Measurements from ENCODE around the gene MAOA.

MAOA gene

GRCh38 chrX:43656005-43656494 is at the start of gene MAOA:
Gene MAOA, plus strand, starts transcription at chrX:43656299. Its CDS starts 43 bp downstream, at chrX:43656342.
- peak; percentile 61 for DNase-seq

- no peak for DNase-seq
Observed at GRCh38 chrX:43612400-43612799, 43.7 kb upstream of the MAOA start.

GRCh38 chrX:43615660-43616059 is 40.4 kb upstream of the MAOA start:
- no peak for DNase-seq

DNA sequence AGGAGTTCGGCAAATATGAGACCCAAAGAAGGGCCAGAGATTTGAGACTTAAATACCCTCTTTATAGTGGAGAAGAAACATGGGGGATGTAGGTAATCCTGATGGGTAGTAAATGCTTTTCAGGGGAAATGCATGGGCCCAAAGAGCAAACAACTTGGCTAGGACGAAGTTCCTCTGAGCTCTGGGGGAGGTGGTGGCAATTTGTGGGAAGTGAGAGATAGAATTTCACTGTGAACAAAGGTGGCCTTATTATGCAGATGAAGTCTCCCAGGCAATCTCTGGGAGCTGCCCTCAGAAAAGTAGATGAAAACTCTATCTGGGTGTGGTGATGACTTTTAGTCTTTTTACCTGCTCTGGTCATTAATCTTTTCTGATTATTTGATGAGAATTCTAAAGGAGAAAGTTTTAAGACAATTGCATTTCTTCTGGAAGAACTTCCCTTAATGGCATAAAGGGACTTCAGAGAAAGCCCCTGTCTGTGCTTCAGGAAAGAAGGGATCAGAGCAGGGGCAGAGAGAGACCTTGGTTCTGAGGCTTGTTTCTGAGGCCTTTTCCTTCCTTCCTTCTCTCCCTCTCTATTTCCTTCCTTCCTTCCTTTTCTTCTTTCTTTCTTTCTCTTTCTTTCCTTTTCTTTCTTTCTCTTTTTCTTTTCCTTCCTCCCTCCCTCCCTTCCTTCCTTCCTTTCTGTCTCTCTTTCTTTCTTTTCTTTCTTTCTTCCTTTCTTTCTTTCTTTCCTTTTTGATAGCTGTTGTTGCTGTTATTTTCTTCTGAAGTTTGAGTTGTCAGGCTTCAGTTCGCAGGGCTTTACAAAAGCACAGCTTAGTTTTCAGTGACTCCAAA is 37.5 kb upstream of the MAOA start:
- no peak for DNase-seq

DNA sequence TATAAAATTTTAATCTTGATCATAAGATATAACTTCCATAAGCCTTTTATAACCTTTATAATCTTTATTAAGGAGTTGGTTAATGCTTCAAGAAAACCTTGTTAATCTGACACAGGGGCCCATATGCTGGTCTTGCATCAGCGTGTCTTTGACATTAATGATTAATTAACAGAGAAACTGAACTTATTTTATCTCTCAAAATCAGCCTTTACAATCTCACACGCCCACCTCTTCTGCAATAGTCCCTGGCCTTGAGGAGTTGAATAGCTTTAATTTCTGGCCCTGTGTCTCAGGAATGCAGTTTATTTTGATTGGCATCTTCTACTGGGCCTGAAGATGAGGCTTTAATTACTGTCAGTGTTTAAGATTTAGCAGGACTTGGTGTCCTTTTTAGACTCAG is 36.2 kb upstream of the MAOA start:
- DNase-seq = peak; percentile 30

- no peak for DNase-seq
Observed at GRCh38 chrX:43627147-43627546, 29.0 kb upstream of the MAOA start.

GRCh38 chrX:43627669-43628068 is 28.4 kb upstream of the MAOA start:
- DNase-seq = no peak

- no peak for DNase-seq
Observed at GRCh38 chrX:43629229-43629628, 26.9 kb upstream of the MAOA start.

DNA sequence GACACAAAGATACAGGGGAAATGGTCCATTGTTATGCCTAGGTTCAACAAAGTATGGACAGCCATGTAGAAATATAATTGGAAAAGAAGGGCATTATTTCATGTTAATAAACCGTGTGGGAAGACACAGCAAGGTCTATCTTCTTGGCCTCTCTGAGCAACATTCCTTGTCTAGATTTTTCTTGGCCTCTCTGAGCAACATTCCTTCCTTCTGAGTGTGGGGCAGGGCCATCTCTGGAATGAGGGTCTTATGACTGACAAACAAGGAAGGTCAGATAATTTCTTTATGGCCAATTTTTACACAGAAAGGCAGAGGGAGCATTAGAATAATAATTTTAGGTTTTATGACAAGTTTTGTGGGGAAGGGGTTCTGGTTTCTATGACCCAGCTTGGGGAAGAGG is 24.3 kb upstream of the MAOA start:
- DNase-seq = no peak

DNA sequence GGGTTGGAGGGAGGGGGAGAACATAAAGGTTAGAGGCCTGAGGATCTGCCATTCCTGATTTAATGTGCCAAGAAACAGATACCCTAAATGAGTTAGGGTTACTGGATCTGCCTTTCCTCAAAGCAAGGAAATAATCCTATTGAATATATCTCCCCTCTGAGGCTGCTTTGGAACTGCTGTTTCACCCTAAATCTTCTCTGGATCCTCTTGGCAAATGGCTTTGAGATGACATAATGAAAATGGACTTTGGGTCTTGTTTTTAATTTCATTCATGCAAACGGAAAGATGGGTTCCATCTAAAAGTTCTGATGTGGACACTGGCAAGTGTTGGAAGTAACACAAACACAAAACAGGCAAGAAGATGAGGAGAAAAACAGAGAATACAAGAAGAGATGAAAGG is 23.0 kb upstream of the MAOA start:
- no peak for DNase-seq

- DNase-seq = no peak
Observed at GRCh38 chrX:43633757-43634156, 22.3 kb upstream of the MAOA start.

DNA sequence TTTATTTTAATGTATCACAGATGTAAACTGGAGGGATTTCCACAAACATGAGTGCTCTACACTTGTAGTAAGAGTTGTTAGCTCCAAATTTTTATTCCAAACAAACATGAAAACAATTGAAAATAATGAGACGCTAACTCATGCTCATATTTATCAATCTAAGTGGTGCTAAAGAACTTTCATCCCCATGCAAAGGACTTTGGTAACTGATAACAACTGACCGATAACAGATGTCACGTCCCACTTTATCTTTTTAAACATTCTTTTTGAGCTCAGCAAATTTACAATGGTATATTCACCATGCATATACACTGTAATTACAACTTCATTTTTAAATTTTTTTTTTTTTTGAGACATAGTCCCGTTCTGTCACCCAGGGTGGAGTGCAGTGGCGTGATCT is 15.6 kb upstream of the MAOA start:
- no peak for DNase-seq

DNA sequence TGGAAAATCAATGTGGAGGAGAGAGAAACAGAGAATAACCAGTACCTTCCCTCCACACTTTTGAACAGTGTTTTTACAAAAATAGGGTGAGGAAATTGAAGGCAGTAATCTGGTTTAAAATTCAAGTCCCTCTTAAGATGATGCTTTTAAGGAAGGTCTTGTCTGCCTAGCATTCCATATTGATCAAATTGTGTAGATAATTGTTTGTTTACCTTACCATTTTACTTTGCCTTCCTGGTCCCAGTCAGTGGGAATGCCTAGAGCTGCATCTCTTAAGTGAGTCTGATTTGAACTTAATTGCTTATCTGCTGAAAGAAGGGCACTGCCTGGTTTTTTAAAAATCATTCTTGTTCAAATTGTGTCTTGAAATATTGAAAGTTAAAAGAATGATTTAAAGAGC is 14.4 kb upstream of the MAOA start:
- no peak for DNase-seq

GRCh38 chrX:43643201-43643600 is 12.9 kb upstream of the MAOA start:
- peak; percentile 28 for DNase-seq

GRCh38 chrX:43643662-43644061 is 12.4 kb upstream of the MAOA start:
- DNase-seq = no peak

DNA sequence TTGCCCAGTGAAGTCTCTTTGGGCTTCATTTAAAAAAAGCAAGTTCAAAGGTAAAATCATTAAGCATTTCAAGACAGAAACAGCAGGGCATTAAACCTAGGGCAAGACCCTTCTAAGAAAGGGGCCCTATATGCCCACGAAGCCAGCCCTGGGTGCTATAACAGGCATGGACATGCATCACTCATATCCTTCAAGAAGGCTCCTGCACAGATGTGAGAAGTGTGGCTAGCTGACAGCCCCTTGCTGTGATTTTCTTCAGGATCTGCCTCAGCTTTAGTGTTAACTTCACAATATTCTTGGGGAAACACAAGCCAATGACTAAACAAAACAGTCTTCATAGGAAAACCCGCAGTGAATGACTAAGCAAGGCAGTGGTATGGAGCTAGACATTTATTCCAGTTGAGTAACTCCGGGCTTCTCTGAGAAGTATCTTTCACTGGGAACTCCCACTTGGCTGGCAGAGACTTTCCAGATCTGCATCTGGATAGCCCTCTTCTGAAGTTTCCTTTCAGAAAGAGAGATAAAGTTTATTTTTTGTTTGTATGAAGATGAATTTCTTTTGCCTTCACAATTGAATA is 11.9 kb upstream of the MAOA start:
- peak; percentile 29 for DNase-seq

DNA sequence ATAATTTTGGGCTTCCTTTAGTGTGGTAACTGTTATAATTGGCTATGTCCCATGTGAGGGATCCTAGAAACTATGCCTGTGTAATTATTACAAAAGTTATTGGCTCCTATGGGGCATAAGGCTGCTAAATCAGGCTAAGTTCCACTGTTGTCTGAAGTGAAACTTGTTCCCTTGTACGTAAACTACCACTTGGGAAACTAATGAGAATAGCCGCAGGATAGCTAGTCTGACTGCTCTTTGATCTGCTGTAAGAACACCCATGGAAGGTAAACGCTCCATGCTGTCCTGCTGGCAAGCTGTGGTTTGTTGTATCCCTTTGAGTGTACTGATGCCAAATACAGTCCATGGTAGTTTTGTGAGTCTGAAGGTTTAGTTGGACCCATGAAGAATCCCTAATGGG is 9.3 kb upstream of the MAOA start:
- DNase-seq = no peak

DNA sequence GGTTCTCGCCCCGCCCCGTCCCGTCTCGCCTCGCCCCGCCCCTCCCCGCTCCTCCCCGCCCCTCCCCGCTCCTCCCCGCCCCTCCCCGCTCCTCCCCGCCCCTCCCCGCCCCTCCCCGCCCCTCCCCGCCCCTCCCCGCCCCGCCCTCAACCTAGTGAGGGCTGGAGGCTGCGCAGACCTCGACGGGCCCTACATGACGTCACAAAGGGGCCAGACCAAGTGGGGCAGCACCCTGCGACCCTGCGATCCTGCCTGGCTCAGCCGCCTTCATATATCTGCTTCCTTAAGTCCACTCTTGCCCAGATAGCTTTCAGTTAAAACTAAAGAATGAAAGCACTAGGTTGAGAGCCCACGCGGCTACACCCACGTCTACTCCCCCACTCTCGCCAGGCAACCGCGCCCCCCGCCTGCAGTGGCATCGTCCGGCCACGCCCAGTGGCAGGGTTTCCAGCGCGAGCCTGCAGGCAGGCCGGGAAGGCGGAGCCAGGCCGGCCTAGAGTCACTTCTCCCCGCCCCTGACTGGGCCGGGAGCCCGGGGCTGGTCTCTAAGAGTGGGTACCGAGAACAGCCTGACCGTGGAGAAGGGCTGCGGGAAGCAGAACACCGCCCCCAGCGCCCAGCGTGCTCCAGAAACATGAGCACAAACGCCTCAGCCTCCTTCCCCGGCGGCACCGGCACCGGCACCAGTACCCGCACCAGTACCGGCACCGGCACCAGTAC is 1.5 kb upstream of the MAOA start:
- DNase-seq = peak; percentile 96

DNA sequence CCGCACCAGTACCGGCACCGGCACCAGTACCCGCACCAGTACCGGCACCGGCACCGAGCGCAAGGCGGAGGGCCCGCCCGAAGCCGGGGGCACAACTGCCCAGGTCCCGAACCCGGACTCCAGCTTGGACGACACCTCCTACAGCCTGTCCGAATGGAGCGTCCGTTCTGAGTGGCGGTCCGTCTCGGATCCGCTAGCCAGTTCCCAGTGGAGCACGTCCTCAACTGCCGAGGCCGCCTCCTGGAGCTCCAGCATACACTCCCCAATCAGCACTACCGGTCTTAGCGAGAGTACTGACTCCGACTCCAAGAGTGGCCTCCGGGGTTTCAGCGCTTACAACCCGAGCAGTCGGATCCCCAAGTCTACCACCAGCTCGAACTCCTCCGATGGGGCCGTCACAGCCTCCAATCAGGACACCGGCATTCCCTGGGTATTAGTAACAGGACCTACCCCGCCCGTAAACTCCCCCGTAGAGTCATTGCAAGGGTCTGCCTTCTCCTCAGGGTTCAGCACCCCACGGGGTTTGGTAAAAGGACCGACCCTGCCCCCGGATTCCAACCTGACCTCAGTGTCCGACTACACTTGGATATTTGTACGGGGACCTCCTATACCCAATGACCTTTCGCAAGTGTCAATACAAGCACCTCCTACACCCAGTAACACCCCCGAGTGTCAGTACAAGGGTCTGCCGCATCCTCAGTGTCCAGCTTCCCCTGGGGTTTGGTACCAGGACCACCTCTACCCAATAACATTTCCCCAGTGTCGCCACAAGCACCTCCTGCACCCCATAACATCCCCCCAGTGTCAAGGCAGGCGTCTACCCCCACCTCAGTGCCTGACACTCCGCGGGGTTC is 721 bp upstream of the MAOA start:
- peak; percentile 58 for DNase-seq

DNA sequence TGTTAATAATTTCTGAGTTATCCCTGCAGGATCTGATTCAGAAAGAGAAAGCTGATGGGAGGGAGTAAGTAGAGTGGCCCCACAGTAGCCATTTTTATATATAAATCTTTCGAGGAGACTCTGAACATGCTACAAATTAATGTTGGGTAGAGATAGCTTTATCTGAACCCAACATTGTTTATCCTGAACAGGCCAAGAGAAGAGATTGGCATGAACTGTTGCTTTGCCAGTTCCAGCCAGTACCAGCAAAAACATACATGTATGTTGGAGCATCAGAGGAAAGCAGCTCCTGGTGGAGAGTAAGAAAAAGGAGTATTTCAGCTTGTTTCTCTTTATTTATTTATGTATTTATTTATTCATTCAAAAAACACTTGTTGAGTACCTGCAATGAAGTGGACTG is 1.6 kb downstream of the MAOA start:
- DNase-seq = peak; percentile 61

- no peak for DNase-seq
Observed at GRCh38 chrX:43661521-43662240, 5.6 kb downstream of the MAOA start.

- DNase-seq = no peak
Observed at GRCh38 chrX:43663173-43663572, 7.1 kb downstream of the MAOA start.
